HG03442 (cell line): ENCODE measurements around the gene CHRND.
"Not testable (repeated sequence)": the region's sequence is repeated elsewhere in the genome, so short reads cannot be mapped to it uniquely, and the experiment has no call there.

ENCODE experiments used
- ATAC-seq: cut with Tn5 transposase; IDR thresholded peaks from one replicate; pipeline ENCODE4 v1.9.1; 2021; ENCODE audit warnings: mild to moderate bottlenecking, moderate library complexity; ENCODE audit not compliant: unreplicated experiment

The CHRND gene

GRCh38 chr2:232570481-232570880, 44.5 kb downstream of the CHRND start:
- ATAC-seq: not testable (repeated sequence)

GRCh38 chr2:232571026-232571474, 45.1 kb downstream of the CHRND start:
- no peak for ATAC-seq

GRCh38 chr2:232573042-232573441, 47.1 kb downstream of the CHRND start:
- ATAC-seq: no peak

DNA sequence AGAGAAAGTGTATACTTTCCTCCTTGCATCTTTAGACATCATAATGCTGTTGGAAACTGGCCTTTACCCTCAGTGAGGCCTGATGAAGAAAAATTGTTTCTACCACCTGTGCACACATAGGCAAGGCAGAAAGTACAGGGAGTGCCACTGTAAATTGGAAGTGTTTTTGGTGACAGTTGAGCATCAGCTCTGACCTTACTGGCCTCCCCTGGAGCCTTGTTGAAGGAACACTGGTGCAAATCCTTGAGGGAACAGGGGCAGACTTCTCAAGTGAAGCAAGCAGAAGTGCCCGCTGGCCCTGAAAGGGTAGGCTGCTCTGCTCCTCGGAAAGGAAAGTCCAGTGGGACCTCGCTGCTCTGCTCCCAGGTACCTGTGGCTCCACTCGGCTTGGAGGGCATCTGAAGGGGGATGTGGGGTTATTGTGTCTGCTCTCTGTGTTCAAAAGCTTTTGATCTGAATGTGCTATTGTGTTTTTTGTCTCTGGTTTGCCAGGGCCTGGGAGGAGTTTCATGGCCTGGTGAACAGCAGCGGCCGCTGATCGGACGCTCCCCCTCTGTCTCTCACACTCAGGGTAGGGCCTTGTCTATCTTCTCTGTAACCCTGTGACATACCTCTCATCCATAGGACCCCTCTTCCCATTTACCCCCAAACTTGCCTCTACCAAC, 47.9 kb downstream of the CHRND start:
- no peak for ATAC-seq

- ATAC-seq: no peak
Measured at GRCh38 chr2:232574674-232575403, 48.9 kb downstream of the CHRND start.

- no peak for ATAC-seq
Measured at GRCh38 chr2:232575404-232575746, 49.4 kb downstream of the CHRND start.

DNA sequence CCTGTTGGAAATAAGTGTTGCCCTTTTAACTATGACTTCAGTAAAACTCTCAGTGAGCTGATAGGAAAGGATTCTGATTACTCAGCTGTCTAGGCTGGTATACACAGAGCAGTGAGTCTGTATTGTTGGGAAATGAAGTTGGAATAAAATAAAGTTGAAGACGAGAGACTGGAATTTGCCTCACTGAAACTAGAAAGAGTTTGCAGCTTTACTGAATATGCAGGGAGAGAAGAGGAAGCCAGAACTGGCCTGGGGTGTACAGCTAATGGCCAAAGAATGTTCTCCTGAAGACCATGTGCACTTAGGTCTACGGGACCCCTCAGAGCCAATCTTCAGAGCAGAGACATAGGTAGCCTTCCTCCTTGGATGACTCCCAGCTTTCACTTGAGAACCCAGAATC, 51.0 kb downstream of the CHRND start:
- no peak for ATAC-seq

DNA sequence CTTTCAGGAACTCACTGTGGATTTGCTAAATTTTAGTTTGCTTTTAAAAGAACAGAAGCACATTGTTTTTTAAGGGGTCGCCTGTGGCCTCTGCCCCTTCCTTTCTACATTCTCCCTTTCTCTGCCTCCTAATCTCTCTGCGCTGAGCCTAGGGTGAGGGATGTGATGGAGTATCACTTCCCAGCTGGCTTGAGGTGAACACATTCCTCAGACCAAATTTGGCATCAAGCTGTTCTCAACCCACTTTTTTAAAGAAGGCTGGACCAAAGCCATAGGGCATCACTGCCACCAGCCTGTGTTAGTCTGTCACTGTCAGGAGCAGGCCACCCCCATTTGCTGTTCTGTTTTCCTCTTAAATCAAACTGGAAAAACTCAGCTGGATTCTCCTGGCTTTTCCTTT, 51.9 kb downstream of the CHRND start:
- no peak for ATAC-seq

- no peak for ATAC-seq
Measured at GRCh38 chr2:232578626-232579025, 52.7 kb downstream of the CHRND start.

GRCh38 chr2:232580648-232580981, 54.7 kb downstream of the CHRND start:
- no peak for ATAC-seq

GRCh38 chr2:232581725-232582124, 55.8 kb downstream of the CHRND start:
- ATAC-seq: no peak

- ATAC-seq: no peak
Measured at GRCh38 chr2:232584238-232584637, 58.3 kb downstream of the CHRND start.
